Hindlimb muscle (tissue), 1 donor: Measurements from ENCODE around the gene CCN2. TPM values are rescaled to one million over a fixed set of nuclear protein-coding genes. Genes with fewer than 3 reads are reported as not detected.
A peak's percentile ranks its signal among the peaks of the same experiment; 100 is the strongest.
"Not testable (repeated sequence)": the region's sequence is repeated elsewhere in the genome, so short reads cannot be mapped to it uniquely, and the experiment has no call there.

Experiments
- DNase-seq: peaks from one replicate; pipeline ENCODE4 v3.0.0-alpha.2; 2013
- polyA plus RNA-seq: library from polyadenylated mRNA; unstranded; fragments of 120-200 nt; gene quantifications from one replicate; pipeline ENCODE4 v1.2.1, GENCODE V29; 2013; ENCODE audit not compliant: insufficient read length

CCN2 gene
- polyA plus RNA-seq, 1 donor, result 38.6 TPM

GRCh38 chr6:131937703-131938631, 13.2 kb downstream of the CCN2 start:
- no peak for DNase-seq

DNA sequence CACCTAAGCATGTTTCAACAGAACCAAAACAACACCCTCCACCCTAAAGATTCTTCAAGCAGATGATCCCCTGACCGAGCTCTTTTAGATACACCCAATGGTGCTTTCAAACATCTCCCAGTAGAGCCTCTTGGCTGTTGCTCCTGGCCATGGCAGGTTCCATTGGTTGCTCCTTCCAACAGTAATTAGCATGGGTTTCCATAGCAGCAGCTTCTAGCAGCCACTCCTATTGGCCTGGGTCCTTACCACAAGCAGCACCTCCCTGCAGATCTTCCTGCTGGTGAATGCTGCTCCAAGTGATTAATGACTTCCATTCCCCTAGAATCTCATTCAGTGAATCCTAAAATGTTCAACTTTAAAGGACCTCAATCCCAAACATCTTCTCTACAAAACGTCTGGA, 13.9 kb downstream of the CCN2 start:
- no peak for DNase-seq

GRCh38 chr6:131936156-131936555, 15.0 kb downstream of the CCN2 start:
- DNase-seq, result no peak

DNA sequence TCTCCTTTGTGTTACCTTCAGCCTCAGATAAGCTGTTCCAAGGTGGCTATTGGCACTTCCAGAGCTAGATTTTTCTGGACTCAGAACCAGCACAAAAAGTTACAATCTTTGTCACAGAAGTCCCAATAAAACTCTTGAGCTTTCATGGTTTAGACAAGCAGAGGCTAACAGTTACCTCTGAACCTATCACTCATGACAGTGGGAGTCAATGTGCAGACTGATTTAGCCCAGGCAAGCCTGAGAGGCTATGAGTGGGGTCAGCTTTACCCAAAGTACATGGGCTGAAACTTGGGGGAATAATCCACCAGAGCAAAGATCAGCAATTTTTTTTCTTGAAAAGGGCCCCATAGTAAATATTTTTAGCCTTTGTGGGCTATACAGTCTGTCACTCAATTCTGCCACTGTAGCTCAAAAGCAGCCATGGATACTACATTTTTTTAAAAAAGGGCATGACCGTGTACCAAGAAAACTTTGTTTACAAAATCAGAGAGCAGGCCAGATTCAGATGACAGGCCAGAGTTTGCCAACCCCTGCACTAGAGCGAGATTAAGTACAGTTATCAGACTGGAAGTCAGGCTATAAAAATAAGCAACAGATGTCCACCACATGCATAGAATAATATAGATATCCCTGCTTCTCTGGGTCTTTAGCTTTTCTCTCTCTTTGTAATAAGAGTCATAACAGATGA, 20.0 kb downstream of the CCN2 start:
- no peak for DNase-seq

GRCh38 chr6:131929976-131930375, 21.2 kb downstream of the CCN2 start:
- no peak for DNase-seq

GRCh38 chr6:131929264-131929663, 21.9 kb downstream of the CCN2 start:
- no peak for DNase-seq

GRCh38 chr6:131924881-131925474, 26.2 kb downstream of the CCN2 start:
- peak; percentile 43 for DNase-seq

DNA sequence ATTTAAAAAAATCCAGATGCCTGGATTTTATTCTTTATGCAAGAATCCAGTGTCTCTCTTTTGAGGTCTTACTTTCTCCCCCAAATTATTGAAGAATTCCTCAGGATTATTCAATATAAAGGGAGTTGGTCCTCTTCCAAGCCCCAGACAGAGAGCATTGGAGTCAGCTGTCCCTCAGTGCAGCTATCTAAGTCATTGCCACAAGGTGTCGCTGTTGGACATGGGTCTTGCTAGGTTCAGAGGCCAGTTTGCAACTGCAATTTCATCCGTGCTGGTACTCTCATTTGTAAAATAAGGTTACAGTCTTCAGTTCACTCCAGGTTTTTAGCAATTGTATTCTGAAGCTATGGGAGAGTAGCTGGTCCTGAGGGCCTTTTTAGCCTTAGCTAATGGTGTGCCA, 27.8 kb downstream of the CCN2 start:
- no peak for DNase-seq

DNA sequence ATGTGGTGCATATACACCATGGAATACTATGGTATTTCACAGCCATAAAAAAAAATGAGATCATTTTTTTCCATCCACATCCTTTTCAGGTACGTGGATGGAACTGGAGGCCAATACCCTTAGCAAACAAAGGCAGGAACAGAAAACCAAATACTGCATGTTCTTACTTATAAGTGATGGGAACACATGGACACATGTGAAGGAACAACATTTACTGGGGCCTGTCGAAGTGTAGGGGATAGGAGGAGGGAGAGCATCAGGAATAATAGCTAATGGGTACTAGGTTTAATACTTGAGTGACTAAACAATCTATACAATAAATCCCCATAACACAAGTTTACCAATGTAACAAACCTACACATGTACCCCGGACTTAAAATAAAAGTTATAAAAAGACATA, 30.5 kb downstream of the CCN2 start:
- no peak for DNase-seq

DNA sequence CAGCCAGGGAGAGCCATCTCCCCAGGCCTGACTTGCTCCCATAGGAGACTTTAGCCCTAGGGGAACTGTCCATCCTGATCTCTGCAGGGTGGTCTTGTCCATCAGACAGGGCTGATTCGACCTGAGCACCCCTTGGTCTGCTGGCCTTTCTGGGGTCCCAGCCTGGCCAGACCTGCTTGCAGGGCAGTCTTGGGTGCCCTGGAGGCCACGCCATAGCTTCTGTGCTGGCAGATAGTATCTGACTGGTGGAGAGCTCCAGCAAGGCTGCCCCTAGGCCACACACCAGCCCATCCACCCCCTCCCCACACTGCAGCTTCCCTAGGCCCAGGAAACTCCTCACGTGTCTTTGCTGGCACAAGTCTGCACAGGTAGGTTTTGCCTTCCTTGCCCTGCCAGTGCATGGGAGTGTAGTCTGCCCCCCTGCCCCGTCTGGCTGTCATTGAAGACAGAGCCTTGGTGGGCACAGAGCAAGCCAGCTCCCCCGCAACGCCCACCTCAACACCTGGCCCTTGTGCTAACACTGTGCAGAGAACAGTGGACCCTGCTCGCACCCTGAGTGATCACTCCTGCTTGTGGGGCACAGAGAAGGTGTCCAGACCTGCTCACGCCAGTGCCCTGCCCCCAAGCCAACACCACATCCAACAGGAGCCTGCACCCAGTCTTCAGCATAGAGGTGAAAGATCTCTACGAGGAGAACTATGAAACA, 32.4 kb downstream of the CCN2 start:
- DNase-seq, result no peak

DNA sequence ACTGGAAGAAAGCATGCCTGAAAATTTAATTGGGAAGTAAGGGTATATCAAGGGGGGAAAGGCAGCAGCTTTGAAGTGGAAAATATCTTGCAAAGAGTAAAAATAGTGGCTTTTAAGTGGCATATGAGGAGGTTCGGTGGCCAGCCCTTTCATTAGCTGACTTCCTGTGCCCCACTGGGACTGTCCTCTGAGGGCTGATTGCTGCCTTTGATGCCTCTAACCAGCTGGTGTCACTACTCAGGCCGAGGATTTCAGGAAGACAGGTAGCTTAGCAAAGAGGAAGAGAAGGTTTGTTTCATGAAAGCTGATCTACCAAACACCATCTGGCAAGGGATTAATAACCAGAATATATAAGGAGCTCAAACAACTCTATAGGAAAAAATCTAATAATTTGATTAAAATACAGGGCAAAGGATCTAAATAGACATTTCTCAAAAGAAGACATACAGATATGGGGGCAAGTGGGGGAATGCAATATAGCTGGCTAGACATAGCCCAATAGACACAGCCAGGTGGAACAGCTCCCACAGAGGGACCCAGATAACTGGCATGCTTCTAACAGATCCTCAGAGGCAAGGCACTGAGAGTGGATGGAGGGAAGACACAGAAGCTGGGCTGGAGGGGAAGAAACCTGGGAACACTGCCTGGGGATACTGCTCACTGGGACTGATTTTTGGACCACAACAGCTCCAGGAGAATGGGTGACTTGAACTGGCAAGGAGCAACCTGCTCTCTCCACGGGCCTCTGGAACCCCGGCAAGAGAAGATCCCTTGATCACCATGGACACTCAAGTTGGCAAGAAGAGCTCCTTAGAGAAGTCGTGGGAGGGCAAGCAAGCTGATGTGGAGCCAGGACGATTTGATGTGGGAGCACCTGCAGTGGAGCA, 33.2 kb downstream of the CCN2 start:
- DNase-seq, result no peak

DNA sequence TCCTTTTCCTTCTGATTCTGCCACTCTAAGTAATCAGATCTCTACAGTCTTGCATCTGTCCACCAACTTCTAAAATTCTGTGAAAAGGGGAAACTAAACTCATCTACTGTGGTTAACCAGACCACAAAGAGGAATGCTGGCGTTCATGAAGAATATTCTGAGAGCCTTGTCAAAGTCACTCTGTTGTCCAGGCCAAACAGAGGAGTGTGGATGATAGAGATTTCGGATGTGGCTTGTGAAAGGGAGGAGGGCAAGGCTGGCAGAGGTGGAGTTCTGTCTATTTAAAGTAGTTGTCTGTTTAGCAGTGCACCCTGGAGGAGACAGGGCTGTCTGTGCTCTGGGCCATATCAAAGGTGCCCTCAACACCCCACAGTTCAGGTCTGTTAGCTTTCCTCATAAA, 33.9 kb downstream of the CCN2 start:
- DNase-seq, result no peak

- DNase-seq, result no peak
Observed at GRCh38 chr6:131916847-131917246, 34.3 kb downstream of the CCN2 start.

DNA sequence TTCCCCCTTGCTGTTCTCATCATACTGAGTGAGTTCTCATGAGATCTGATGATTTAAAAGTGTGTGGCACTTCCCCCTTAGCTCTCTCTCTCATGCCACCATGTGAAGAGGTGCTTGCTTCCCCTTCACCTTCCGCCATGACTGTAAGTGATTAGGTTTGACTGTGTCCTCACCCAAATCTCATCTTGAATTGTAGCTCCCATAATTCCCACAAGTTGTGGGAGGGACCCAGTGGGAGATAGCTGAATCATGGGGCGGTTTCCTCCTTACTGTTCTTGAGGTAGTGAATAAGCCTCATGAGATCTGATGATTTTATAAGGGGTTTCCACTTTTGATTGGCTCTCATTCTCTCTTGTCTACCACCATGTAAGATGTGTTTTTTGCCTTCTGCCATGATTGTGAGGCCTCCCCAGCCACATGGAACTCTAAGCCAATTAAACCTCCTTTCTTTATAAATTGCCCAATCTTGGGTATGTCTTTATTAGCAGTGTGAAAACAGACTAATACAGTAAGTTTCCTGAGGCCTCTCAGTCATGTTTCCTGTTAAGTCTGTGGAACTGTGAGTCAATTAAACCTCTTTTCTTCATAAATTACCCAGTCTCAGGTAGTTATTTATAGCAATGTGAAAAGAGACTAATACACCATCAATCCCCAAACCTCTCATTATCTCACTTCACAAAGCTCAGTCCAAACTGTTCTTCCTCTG, 34.9 kb downstream of the CCN2 start:
- DNase-seq, result not testable (repeated sequence)

DNA sequence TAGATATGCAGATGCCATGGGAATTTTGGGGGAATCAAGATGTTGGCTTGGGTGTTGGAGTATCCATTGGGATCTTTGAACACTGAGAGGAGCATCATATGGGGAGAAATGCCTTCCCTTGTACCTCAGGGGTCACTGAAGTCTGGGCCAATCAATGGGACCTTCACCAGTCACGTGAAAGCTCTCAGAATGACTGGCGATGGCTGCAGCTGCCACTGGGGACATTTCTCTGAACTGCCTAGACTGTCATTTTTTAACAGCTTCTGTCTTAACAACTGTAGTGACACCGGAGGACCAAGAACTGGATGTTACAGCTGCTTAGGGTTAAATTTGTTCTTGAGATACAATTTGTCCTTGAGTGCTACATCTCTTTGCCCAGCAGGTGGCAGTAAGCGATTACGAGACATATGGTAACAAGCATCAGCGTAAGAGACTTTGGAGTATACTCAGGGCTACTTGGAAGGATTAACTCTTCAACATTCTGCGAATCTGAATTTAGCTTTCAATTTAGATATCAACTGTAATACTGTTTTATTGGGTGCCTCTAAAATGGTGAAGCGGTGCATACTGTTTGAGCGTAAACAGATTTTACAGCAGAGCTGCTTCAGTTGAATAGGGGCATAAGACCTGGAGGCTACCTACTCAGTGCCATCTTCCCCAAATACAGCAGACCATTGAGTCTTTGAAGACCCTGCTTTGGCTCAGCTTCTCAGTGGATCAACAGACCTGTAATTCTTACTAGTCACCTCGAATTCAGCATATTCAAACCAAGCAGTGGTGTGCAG, 36.0 kb downstream of the CCN2 start:
- peak; percentile 77 for DNase-seq

DNA sequence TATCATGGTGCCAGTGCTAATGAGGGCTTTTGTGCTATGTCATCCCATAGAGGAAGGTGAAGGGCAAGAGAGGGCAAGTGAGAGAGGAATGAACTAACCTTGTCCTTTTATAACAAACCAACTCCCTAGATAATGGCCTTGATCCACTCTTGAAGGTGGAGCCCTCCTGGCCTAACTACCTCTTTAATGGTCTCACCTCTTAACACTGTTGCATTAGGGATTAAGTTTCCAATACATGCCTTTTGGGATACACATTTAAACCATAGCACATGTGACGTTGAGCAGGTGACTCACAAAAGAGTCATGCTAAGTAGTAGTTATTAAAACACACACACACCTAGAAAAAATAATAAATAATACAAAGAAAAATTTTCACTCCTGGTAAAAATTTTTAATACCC, 36.9 kb downstream of the CCN2 start:
- no peak for DNase-seq

DNA sequence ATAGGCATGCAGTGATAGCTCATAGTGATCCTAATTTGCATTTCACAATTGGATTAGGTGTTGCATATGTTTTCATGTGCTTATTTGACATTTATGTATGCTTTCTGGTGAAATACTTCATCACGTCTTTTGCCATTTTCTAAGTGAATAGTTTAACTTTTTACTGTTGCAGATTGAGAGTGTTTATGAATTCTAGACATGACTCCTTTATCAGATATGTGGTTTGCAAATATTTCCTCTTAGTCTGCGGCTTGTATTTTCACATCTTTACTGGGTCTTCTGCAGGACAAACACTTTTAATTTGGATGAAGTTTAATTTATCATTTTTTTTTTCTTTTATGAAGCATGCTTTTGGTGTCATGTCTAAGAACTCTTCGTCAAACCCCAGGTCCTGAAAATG, 39.2 kb downstream of the CCN2 start:
- no peak for DNase-seq

- DNase-seq, result no peak
Observed at GRCh38 chr6:131910956-131911355, 40.2 kb downstream of the CCN2 start.

DNA sequence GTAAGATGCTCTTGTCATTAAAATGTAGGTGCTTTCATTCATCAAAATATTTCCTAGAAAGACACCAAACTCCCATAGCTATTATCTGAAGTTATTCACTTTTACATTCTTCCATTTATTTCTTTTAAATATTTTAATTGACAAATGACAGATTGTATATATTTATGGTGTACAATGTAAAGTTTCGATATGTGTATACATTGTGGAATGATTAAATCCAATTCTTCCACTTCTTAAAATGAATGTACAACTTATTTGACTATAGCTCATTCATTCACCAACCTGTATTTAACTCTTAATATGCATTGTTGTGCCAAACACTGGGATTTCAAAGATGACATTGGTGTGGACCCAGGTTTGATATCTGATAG, 41.0 kb downstream of the CCN2 start:
- DNase-seq, result no peak
